IPS-18c (cell line): ENCODE measurements around the gene SPDYE4.

ENCODE experiments used
- H3K4me3 ChIP-seq: 2 replicates; pipeline ENCODE4 v1.7.0; 2013; ENCODE audit warnings: low read depth, mild to moderate bottlenecking, low read length, moderate library complexity; ENCODE audit not compliant: insufficient read depth
- H3K9me3 ChIP-seq: one replicate; pipeline ENCODE4 v1.6.1; 2013; ENCODE audit warnings: mild to moderate bottlenecking, low read length, moderate library complexity; ENCODE audit not compliant: control insufficient read depth, insufficient read depth

SPDYE4 gene

GRCh38 chr17:8728251-8728938 lies 30.0 kb downstream of the SPDYE4 start:
- Histone ChIP-seq H3K4me3 (no peak overlapping the region), H3K9me3 (peaks cover 3% of the 10 kb centered on the region)

GRCh38 chr17:8726941-8727555 lies 31.3 kb downstream of the SPDYE4 start:
- peaks cover 3% of the 10 kb centered on the region for H3K9me3 ChIP-seq
- no peak overlapping the region for H3K4me3 ChIP-seq

- Histone ChIP-seq H3K4me3 (no peak overlapping the region), H3K9me3 (peaks cover 3% of the 10 kb centered on the region)
Measured at GRCh38 chr17:8725881-8726876, 32.2 kb downstream of the SPDYE4 start.

GRCh38 chr17:8724451-8724850 lies 33.9 kb downstream of the SPDYE4 start:
- Histone ChIP-seq H3K4me3 (no peak overlapping the region), H3K9me3 (peaks cover 5% of the 10 kb centered on the region)

GRCh38 chr17:8720596-8720995 lies 37.8 kb downstream of the SPDYE4 start:
- Histone ChIP-seq H3K4me3 (no peak overlapping the region), H3K9me3 (peaks cover 2% of the 10 kb centered on the region)

GRCh38 chr17:8719291-8720246 lies 38.8 kb downstream of the SPDYE4 start:
- H3K4me3 ChIP-seq = no peak overlapping the region

GRCh38 chr17:8718001-8718563 lies 40.3 kb downstream of the SPDYE4 start:
- Histone ChIP-seq H3K9me3 (peaks cover 6% of the 10 kb centered on the region), H3K4me3 (no peak overlapping the region)

More at GRCh38 chr17:8719291-8720246, 38.8 kb downstream of the SPDYE4 start:
- H3K9me3 ChIP-seq = peaks cover 6% of the 10 kb centered on the region

GRCh38 chr17:8713878-8714277 lies 44.5 kb downstream of the SPDYE4 start:
- Histone ChIP-seq H3K4me3 (no peak overlapping the region), H3K9me3 (peaks cover 4% of the 10 kb centered on the region)

- H3K9me3 ChIP-seq = peaks cover 4% of the 10 kb centered on the region
- no peak overlapping the region for H3K4me3 ChIP-seq
Measured at GRCh38 chr17:8713315-8713714, 45.0 kb downstream of the SPDYE4 start.

- Histone ChIP-seq H3K4me3 (no peak overlapping the region), H3K9me3 (peaks cover 4% of the 10 kb centered on the region)
Measured at GRCh38 chr17:8712698-8713097, 45.6 kb downstream of the SPDYE4 start.

GRCh38 chr17:8711291-8711690 lies 47.1 kb downstream of the SPDYE4 start:
- peaks cover 4% of the 10 kb centered on the region for H3K9me3 ChIP-seq
- no peak overlapping the region for H3K4me3 ChIP-seq

- Histone ChIP-seq H3K4me3 (no peak overlapping the region), H3K9me3 (peaks cover 4% of the 10 kb centered on the region)
Measured at GRCh38 chr17:8710813-8711212, 47.5 kb downstream of the SPDYE4 start.

- Histone ChIP-seq H3K9me3 (peaks cover 2% of the 10 kb centered on the region), H3K4me3 (no peak overlapping the region)
Measured at GRCh38 chr17:8709006-8709405, 49.3 kb downstream of the SPDYE4 start.

GRCh38 chr17:8708025-8708461 lies 50.3 kb downstream of the SPDYE4 start:
- Histone ChIP-seq H3K4me3 (no peak overlapping the region), H3K9me3 (peaks cover 2% of the 10 kb centered on the region)

GRCh38 chr17:8707332-8708024 lies 50.9 kb downstream of the SPDYE4 start:
- Histone ChIP-seq H3K4me3 (no peak overlapping the region), H3K9me3 (peaks cover 2% of the 10 kb centered on the region)

GRCh38 chr17:8706431-8706830 lies 51.9 kb downstream of the SPDYE4 start:
- Histone ChIP-seq H3K9me3 (peaks cover 2% of the 10 kb centered on the region), H3K4me3 (no peak overlapping the region)
